CD1c-positive myeloid dendritic cell (primary cell): ENCODE measurements around the gene TWF2.

ENCODE experiments used
- DNase-seq: peaks from one replicate; pipeline ENCODE4 v3.0.0-alpha.2; 2016; ENCODE audit errors: extremely low spot score

TWF2 gene

DNA sequence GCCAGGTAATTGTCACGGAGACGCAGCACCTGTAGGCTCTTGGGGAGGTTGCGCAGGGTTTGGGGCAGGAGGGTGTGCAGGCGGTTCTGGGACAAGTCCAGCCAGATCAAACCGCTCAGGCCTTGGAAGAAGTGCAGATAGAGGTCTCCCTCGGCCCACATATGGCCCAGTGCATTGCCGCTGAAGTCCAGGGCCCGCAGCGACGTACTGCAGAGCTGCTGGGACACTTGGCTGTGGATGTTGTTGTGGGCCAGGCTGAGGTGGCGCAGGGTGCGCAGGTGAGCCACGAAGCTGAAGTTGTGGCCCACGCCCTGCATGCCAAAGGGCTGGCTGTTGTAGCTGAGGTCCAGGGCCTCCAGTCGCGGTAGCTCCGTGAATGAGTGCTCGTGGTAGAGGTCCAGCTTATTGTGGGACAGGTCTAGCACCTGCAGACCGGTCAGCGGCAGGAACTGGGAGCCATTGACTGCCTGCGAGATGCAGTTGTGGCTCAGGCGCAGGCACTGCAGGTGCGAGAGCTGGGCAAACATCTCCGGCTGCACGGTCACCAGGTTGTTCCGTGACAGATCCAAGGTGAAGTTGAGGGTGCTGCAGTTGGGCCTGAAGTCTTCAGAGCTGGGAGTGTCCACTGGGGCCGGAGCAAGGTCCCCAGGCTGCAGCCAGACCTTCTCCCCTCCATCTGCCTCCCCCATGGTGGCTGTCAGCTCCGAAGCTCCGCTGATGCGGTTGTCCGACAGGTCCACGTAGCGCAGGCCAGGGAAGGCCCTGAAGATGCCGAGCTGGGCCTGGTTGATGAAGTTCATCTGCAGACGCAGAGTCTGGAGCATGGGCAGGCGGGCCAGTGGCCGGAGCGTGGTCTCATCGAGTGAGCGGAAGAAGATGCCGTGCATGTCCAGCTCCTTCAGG, 16.4 kb downstream of the TWF2 start:
- DNase-seq: no peak

DNA sequence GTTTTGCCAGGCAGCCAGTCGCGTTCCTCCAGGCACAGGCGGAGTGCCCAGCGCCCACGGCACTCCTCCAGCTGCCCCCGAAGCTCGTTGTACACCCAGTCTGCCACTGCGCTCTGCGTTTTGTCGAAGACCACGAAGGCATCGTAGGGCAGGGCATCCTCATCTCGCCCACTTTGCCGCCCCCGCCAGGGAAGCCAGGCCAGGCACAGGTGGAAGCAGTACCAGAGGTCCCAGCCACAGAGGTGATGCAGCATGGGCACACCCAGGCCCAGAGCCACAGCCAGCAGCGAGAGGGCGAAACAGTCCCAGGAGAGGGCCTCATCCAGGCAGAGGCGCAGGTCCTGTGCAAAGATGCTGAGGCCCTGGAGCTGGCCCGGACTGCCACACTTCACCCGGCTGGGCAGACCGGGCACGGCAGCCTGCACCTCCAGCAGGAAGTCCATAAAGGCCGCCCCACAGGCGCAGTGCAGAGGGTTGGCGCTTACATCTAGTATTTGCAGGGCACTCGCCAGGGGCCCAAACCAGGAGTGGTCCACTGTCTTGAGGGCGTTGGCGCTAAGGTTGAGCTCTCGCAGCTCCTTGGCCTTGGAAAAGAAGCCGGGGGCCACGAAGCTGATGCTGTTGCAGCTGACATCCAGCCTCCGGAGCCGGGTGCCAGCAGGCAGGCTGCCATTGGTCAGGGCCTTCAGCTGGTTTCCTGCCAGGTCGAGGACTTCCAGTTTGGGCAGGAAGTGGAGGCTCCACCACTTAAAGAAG, 17.2 kb downstream of the TWF2 start:
- DNase-seq: no peak

GRCh38 chr3:52221141-52221562, 17.8 kb downstream of the TWF2 start:
- no peak for DNase-seq

DNA sequence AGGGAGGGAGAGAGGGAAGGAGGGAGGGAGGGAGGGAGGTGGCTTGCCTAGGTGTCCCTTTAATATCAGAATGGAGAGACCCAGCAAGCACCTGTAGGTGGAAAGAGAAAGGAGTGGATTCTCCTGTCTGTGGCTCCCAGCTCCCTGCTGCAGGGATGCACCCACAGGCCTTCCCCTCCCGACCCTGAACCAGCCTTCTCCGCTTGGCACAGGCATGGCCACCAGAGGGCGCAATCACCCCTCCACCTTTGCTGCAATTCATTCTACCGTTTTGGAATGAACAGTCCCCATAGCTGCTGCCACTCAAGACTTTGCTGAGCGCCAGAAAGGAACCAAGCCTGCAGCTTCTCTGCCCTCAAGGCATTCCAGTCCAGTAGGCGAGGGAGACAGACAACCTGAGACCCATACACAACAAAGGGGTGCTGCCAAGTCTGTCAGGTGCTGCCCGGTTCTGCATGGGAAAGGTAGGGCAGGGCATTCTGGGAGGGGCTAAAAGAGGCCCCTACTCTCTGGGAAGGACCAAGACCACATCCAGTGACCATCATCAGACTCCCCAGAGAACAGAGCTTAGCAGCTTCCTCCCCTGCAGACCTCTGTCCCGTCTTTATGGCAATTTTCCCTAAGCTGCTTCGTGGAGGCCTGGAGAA, 18.5 kb downstream of the TWF2 start:
- peak; percentile 83 for DNase-seq

DNA sequence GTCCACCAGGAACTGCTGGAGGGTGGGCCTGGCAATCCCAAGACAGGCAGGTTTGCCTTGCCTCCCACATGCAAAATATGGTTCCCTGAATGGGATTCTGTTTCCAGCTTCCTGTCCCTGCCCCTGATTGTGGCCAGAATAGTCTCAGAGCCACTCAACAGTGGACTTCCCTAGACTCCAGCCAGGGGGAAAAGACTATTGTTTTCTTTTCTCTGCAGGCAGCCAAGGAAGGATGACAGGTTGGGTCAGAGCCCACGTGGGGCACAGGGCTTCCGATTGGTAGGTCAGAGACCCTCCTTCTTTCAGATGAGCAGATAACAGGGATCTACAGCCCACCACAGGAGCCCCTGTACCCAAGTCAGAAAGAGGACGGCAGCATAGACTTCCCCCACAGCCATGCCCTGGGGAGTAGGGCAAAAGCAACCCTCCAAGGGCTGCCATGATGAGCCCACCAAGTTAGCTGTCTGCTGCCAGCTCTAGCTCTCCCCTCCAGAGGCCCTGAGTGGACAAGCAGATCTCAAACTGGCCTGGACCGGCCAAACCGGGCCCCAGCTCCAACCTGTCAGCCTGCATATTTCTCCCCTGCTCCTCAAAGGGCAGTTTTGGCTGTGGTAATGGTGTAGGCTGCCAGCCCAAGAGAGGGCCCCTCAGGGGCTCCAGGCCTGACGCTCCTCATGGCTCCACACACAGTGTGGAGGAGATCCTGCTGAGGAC, 19.9 kb downstream of the TWF2 start:
- no peak for DNase-seq

DNA sequence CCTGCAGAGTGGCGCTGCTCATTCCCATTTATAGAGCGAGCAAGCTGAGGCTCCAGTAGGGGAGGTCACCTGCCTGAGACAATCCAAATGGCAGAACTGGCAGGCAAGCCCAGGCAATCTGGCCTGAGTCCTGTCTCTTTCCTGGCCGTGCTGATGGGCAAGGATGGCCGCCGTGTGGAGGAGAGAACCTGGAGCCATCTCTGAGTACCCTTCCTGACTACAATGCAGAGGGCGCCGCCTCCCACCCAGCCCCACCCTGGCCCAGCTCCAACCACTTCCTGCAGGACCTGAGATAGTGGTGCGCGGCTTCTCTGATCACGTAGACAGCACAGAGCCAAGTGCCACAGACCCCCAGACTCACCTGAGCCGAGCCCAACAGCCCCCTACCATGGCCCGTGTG, 20.5 kb downstream of the TWF2 start:
- DNase-seq: no peak

DNA sequence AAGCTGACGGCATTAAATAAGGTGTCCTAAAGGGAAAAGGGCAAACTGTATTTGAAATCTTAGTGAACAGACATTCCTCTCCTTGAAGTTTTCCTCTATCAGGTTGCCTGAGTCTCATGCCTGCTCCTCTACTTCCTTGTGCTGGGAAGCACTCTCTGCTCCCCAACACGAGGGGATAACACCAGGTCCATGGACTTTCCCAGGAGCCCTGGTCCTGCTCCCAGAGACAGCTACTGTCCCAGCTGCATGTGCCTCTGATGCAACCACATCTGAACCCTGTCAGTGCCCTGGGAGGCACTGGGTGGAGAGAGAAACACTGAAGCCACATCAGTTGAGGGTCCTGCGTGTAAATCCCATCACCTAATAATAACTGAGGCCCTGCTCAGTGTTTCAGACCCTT, 20.9 kb downstream of the TWF2 start:
- no peak for DNase-seq

- no peak for DNase-seq
Observed at GRCh38 chr3:52217409-52217805, 21.6 kb downstream of the TWF2 start.

GRCh38 chr3:52216585-52217408, 22.2 kb downstream of the TWF2 start:
- DNase-seq: no peak

DNA sequence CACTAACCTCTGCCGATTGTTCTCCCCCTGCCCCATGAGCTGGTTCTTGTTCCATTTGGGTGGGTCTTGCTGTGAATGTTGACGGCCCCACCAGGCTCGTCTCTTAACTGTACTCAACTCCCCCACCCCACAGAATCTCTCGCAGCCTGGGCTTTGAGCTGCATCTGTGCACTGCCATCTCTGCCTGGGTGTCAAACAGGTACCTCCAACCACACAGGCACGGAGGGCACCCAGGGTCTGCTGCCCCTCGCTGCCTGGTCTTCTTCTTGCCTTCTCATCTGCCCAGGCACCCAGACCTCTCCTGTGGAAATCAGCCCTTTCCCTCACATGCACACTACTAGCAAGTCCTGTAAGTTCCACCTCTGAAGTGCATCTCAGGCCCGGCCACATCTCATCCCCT, 23.6 kb downstream of the TWF2 start:
- DNase-seq: no peak

DNA sequence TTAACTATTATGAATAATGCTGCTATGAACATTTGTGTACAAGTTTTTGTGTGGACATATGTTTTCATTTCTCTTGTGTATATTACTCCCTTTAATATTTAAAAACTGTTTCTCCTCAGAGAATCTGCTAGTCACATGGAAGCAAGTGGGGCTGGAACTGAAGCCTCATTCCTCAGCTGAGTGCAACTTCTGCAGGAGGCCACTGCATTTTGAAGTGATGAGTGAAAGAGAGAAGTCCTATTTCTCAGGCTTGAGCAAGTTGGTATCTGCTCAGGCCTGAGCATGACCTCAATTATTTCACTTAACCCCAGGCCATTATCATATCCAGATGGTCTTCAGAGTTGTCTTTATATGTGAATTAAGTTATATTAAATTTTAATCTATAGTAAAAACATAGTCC, 25.1 kb downstream of the TWF2 start:
- no peak for DNase-seq

DNA sequence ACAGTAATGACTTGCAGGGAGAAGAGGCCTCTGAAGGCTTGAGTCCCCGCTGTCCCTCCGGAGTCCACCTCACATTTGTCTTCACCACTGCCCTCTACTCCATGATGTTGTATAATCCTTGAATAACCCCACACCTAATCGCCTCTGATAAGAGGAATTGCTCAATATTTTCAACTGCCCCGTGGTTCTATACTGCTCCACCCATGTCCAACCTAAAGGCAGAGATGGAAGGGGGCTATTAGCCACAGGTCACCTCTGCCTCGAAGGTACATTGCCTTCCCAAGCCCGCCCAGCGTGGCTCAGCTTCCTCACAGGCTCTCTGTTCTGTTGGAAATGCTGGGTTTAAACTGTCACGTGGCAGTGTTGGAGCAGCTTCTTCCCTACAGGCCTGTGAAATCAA, 26.0 kb downstream of the TWF2 start:
- DNase-seq: no peak

- no peak for DNase-seq
Observed at GRCh38 chr3:52211268-52211891, 27.6 kb downstream of the TWF2 start.

- DNase-seq: peak; percentile 67
Observed at GRCh38 chr3:52210550-52211046, 28.4 kb downstream of the TWF2 start.

DNA sequence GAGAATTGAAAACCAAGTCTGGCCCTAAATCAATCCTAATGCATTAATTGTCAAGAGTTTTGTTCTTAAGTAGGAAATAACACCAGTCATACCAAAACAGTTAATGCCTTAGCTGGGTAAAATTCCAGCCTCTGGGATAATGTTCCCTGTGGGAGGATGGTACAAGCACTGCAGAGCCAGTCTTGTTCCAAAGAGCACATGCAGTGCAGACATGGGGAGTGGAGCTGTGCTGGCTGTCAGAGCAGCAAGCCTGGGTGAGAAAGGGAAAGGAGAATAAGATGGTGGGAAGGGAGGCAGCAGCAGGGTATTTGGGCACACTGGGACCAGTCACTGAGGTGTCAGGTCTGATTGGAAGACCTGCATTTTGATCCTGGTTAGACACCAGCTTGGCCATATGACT, 28.9 kb downstream of the TWF2 start:
- DNase-seq: no peak

DNA sequence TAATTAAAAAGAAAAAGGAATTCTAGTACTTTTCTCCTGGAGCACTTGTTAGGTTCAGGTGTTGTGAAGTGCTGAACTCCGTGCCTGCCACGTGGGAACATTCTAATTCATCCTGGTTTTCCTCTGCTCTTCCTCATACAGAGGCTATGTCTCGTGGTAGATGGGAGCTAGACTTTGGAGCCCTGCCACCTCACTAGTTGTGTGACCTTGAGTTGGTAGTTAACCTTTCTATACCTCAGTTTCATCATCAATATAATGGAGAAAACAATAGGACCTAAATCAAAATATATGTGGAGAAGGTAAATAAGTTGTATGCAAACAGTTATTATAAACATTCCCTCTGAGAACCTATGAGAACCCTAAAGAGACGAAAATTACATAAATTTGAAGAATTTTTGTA, 30.4 kb downstream of the TWF2 start:
- no peak for DNase-seq

DNA sequence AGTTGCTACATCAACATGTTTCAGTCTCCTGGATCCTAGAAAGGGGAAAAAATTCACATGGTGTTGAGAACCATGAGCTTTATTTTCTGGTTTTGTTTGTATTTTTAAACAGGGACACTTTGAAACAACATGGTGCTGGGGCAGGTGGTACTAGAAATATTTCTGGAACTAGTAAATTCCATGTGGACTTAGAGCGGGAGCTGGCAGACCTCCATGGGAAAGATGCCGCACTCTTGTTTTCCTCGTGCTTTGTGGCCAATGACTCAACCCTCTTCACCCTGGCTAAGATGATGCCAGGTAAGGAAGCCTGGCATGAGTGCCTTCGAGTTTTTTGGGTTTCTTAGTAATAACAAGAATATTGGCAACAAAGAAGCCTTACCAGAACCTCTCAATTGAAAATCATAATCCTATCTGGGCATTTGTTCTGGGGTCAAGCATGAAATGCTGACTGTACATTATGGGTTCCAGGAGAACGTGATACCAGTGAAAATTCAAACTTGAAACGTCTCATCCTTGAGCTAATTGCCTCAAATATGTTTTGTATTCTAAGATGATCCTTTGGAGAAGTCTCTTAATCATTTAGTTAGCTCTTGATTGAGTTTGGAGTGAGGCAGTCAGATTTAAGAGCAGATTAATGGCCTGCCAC, 33.1 kb downstream of the TWF2 start:
- DNase-seq: no peak

DNA sequence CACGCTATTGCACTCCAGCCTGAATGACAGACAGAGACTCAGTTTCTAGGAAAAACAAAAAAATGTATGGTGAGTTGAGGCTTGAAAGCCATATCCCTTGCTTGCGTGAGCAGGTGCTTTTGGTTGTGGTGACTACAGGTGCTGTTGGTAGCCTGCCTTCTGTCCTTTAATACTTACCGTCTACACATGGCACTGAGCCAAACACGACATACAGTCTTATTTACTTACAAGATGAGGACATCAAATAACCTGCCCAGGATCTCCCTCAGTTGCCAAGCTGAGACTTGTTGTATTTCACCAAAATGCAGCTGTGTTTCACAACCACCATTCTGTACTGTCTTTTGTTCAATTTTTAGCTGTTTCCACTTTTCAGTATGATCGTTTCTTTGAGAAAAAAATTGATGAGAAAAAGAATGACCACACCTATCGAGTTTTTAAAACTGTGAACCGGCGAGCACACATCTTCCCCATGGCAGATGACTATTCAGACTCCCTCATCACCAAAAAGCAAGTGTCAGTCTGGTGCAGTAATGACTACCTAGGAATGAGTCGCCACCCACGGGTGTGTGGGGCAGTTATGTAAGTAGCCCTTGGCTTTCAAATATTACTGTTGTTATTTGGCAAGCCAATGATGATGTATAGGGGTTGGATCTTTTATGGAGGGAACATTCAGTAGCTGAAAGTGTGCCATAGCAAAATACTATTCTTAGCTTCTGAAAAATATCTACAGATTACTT, 34.5 kb downstream of the TWF2 start:
- peak; percentile 57 for DNase-seq

DNA sequence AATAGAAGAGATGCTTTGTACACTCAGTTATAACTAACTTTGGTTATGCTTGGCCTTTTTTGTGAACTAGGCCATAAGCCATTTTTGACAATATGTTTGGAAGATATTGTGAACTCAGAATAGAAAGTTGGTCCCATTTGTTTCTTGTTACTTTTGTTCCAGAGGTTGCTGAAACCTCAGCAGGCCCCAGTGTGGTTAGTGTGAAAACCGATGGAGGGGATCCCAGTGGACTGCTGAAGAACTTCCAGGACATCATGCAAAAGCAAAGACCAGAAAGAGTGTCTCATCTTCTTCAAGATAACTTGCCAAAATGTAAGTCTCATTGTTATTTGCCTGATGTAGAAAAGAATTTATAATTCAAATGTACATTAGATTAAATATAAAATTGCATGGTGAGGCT, 35.3 kb downstream of the TWF2 start:
- DNase-seq: no peak
